GM18511 (cell line): ENCODE data around the gene KMT5C.
"Not testable (repeated sequence)": the region's sequence is repeated elsewhere in the genome, so short reads cannot be mapped to it uniquely, and the experiment has no call there.

ENCODE experiments used
- ATAC-seq: cut with Tn5 transposase; IDR thresholded peaks from one replicate; pipeline ENCODE4 v1.9.1; 2021; ENCODE audit warnings: mild to moderate bottlenecking, moderate library complexity; ENCODE audit not compliant: unreplicated experiment

KMT5C gene

GRCh38 chr19:55316646-55317045 is 23.0 kb upstream of the KMT5C start:
- no peak for ATAC-seq

GRCh38 chr19:55319785-55320184 is 19.9 kb upstream of the KMT5C start:
- ATAC-seq: no peak

DNA sequence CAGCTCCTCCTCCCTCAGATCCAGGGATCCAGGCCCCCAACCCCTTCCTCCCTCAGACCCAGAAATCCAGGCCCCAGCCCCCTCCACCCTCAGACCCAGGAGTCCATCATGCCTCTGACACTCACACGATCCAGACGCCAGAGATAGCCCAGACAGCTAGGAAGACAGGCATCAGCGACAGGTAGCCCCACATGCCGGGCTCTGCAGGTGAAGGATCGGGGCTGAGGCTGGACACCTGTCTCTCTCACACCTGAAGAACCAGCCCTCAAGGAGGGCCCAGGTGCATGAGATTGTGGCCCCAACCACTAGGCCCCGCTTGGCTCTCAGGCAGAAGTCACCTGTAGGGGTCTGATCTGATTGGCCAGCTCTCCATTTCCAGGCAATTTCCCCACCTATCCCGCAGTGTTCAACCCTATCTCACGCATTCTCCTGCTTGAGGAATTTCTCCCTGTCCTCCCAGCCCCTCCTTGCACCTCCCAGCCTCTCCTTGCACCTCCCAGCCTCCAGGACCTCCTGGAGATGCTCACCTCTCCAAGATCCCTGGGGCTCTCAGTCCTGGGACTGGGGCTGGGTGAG is 18.7 kb upstream of the KMT5C start:
- no peak for ATAC-seq

DNA sequence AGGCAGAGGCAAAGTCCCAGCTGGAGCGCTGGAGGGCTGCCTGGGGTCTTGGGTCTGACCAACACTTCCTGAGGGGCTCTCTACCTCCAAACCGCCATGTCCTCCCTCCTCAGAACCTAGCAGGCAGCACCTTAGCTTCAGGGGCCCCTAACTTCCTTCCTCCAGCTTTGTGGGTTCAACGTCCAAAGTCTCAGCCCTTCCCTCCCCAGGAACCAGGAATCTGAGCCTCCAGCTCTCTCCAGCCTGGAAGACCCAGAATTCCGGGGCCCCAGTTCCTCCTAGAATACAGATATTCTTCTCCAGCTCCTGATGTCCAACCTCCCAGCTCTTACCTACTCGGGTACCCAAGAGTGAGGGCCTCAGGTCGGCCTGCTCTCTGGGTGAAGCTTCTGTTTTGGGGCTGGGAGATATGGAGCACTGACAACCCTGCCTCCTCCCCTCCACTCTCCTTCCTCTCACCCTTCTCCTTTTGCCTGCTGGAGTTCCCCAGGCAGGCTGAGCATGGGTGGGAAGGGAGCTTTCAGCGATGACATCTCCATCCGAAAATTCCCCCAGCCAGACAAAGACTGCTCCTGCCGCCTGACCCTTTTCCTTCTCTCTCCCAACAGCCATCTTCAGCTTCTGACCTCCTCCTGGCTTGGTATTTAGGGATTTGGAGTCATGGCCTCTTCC is 18.1 kb upstream of the KMT5C start:
- ATAC-seq: no peak

DNA sequence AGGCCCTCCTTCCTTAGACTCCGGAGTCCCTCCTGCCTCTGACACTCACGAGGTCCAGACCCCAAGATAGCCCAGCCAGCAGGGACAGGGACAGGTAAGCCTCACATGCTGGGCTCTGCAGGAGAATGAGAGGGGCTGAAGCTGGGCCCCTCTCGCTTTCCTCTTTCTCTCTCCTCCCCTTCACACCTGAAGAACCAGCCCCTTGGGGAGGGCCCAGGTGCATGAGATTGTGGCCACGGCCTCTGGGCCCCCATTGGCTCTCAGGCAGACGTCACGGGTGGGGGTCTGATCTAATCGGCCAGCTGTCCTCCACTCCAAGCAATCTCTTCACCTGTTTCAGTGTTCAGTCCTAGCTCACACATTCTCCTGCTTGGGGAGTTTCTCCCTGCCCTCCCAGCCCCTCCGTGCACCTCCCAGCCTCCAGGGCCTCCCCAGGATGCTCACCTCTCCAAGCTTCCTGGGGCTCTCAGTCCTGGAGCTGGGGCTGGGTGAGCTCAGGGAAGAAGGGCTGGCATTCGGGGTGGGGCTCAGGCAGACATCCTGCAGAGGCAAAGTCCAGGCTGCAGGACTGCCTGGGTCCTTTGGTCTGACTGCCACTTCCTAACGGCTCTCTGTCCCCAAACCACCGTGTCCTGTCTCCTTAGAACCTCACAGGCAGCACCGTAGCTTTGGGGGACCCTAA is 17.3 kb upstream of the KMT5C start:
- no peak for ATAC-seq

GRCh38 chr19:55324662-55325061 is 15.0 kb upstream of the KMT5C start:
- no peak for ATAC-seq

DNA sequence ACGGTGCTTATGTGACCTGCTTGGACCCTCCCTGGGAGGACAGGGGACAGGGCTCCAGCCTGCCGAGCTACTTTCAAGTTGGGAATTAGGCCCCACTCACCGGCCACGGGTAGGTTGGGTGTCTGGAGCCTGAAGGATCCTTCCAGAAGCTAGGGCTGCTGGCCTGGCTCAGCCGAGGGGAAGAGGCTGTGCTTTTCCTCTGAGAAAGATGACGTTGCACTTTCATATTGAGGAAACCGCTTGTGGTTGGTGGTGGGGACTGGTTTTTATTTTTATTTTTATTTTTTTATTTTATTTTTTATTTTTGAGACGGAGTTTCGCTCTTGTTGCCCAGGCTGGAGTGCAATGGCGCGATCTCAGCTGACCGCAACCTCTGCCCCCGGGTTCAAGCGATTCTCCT is 14.5 kb upstream of the KMT5C start, which contains the start of gene TMEM150B:
TMEM150B (minus strand) TSS at position 170 of the 400 bp plus-strand sequence. CDS start 4,305 bp downstream, outside the sequence.
- ATAC-seq: no peak

DNA sequence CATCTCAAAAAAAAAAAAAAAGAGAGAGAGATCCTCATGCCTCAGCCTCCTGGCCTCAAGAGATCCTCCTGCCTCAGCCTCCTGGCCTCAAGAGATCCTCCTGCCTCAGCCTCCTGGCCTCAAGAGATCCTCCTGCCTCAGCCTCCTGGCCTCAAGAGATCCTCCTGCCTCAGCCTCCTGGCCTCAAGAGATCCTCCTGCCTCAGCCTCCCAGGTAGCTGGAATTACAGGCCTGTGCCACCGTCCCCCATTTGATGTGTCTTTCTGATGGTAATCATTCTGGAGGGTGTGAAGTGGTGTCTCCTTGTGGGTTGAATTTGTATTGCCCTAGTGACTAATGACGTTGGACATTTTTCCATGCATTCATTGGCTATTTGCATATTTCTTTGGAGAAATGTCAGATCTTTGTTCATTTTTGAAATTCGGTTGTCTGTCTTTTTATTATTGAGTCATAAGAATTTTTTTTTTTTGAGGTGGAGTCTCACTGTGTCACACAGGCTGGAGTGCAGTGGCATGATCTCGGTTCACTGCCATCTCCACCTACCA is 10.8 kb upstream of the KMT5C start:
- ATAC-seq: not testable (repeated sequence)

DNA sequence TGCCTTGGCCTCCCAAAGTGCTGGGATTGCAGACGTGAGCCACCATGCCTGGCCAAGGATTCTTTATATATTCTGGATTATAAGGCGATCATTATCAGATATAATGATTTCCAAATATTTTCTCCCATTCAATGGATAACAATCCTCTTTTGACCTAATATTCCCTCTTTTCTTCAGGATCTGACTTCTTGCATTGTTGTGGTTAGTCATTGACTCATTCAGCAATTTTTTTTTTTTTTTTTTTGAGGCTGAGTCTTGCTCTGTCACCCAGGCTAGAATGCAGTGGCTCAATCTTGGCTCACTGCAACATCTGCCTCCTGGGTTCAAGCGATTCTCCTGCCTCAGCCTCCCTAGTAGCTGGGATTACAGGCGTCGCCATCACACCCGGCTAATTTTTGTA is 9.9 kb upstream of the KMT5C start:
- ATAC-seq: not testable (repeated sequence)

GRCh38 chr19:55333870-55334269 is 5.8 kb upstream of the KMT5C start:
- no peak for ATAC-seq

DNA sequence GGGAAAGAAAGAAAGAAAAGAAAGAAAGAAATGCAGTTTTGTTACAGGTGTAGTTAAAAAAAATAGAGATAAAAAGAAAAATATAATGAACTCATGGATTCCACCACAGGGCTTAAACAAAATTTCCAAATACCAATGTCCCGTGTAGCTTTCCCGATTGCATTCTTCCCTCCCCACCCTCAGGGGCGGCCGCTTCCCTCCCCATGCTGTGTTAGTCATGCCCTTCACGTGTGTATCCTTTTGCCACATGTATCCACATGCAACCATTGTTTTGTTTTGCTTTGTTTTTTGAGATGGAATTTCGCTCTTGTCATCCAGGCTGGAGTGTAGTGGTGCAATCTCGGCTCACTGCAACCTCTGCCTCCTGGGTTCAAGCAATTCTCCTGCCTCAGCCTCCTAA is 3.6 kb upstream of the KMT5C start:
- ATAC-seq: no peak

GRCh38 chr19:55339889-55340783 is 460 bp downstream of the KMT5C start:
- ATAC-seq: no peak

DNA sequence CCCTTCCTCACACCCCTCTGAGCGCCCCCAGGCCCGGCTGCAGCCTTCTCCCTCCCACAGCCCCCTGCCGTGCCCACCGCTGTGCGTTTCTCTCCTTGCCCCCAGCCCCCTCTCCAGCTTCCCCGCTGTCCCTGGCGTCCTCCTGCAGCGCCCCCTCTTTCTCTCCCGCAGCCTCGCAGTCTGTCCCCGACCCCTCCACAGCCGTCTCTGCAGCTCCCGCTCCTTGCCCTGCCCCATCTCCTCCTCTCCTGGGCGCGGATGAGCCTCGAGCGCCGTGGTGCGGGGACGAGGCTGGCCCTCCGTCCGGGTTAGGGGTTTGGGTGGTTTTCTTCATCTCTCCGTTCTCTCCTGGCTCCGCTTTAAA is 1.1 kb downstream of the KMT5C start:
- no peak for ATAC-seq

DNA sequence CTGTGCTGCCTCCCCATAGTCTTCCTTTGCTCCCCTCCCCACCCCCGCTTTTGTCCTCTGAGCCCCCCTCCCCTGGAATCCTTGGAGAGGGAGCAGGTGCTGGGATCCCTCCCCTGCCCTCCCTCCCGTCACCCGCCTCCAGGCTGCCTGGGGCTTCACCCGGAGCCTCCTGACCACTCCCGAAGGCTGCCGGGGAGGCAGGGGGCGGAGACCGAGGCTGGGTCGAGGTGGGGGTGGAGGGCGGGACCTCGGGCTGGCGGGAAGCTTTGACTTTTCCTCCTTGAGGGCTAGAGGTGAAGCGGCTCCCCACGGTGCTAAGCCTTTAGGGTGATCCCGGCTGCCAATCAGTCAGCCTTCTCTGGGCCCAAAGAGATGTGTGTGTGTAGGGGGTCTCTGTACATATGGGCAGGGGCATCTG is 1.5 kb downstream of the KMT5C start:
- ATAC-seq: no peak

DNA sequence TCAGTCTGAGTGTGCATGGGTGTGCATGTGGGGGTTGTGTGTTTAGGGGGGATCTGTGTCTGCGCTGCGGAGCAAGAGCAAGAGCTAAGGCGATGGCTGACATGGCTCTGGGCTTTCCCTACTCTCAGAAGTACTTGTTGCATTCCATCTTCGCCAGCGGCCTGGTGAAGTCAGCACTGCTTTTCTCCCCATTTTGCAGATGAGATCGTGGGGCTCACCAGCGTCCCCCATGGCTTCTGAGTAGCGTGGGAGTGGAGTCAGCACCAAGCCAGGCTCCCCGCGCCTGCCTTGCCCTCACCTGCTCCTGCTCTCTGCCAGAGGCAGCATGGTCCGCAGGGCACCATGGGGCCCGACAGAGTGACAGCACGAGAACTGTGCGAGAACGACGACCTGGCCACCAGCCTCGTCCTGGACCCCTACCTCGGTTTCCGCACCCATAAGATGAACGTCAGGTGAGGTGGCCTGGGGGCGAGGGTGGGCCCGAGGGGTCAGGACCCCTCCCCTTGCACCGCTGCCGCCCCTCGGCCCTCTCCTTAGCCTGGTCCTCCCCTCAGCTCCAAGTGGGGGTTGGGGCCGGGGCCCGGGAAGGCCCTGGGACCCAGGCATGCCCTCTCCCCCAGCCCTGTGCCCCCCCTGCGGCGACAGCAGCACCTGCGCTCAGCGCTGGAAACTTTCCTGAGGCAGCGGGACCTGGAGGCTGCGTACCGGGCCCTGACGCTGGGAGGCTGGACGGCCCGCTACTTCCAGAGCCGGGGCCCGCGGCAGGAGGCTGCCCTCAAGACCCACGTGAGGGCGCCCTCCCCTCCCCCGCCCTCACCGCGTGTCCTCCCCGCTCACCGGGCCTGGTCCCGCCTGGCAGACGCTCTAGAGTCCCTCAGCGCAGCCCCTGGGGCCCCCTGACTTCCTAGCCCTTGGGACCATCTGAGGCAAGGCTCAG is 2.2 kb downstream of the KMT5C start:
- ATAC-seq: no peak

- no peak for ATAC-seq
Observed at GRCh38 chr19:55344444-55344843, 4.8 kb downstream of the KMT5C start.

GRCh38 chr19:55345101-55345817 is 5.6 kb downstream of the KMT5C start:
- no peak for ATAC-seq

DNA sequence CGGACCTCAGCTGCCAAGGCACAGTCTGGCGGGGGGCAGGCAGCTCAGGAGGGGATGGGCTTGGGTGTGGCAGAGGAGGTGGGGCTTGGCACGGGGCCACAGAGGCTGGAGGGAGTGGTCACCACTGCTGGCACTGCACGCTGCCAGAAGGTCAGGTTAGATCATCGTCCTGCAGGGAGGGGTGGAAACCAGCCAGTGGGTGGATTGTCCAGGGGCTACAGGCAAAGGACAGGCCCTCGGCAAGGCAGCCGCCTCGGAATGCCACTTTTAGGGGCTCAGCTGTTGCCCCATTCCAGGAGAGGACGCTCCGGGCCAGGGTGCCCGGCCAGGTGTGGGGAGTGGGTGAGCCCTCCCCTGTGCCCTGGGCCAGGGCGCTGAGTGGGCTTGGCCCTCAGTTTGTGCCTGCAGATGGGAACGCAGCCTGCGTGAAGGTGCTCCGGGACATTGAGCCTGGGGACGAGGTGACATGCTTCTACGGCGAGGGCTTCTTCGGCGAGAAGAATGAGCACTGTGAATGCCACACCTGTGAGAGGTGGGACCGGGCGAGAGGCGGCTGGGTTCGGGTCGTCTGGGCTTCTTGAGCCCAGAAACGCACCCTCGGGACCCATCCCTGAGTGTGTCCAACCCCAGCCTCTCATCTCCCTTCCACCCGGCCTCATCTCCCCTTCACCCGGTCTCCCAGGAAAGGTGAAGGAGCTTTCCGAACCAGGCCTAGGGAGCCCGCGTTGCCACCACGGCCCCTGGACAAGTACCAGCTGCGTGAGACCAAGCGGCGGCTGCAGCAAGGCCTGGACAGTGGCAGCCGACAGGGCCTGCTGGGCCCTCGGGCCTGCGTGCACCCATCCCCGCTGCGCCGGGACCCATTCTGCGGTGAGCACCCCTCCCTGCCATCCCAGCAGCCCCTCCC is 6.4 kb downstream of the KMT5C start:
- no peak for ATAC-seq
